Vagina (tissue), 2 donors: ENCODE results near the gene PPM1E. TPM values are rescaled to one million over a fixed set of nuclear protein-coding genes. Genes with fewer than 3 reads are reported as not detected.

ENCODE experiments used
- DNase-seq, 2 donors: peaks; one replicate each; pipeline ENCODE4 v3.0.0-alpha.2; 2017; ENCODE audit errors: extremely low spot score in 2 of 2
- H3K27ac ChIP-seq: fragments of 200-600 bp; sonication (generic); one replicate; pipeline ENCODE4 v1.5.1; 2019
- H3K27me3 ChIP-seq: fragments of 200-600 bp; sonication (generic); one replicate; pipeline ENCODE4 v1.5.1; 2019
- H3K36me3 ChIP-seq, 2 donors: fragments of 200-600 bp; sonication (generic); one replicate each; pipeline ENCODE4 v1.5.1; 2017 to 2019
- H3K4me1 ChIP-seq: fragments of 200-600 bp; sonication (generic); one replicate; pipeline ENCODE4 v1.5.1; 2019
- H3K4me3 ChIP-seq, 2 donors: fragments of 200-600 bp; sonication (generic); 1 replicate in 1 of 2; 2 replicates in 1 of 2; pipeline ENCODE4 v1.5.1; 2016 to 2019
- H3K9me3 ChIP-seq: fragments of 200-600 bp; sonication (generic); one replicate; pipeline ENCODE4 v1.5.1; 2019
- CTCF ChIP-seq, 3 experiments: fragments of 450-650 bp in 2 of 3; fragments of 200-600 bp in 1 of 3; sonication (generic) in 1 of 3; IDR thresholded peaks; one replicate each; pipeline ENCODE4 v1.5.1; 2017 to 2019; ENCODE audit warnings: antibody characterized with exemption in 3 of 3, mild to moderate bottlenecking in 2 of 3, moderate library complexity in 2 of 3
- POLR2A ChIP-seq, 2 donors: fragments of 450-650 bp; IDR thresholded peaks; one replicate each; pipeline ENCODE4 v1.6.1; 2017; ENCODE audit warnings: antibody characterized with exemption in 2 of 2, mild to moderate bottlenecking in 2 of 2, moderate library complexity in 2 of 2
- POLR2AphosphoS5 ChIP-seq, 2 donors: sonication (generic); formaldehyde crosslinking; IDR thresholded peaks; one replicate each; pipeline ENCODE4 v1.9.0; 2017; ENCODE audit warnings: antibody characterized with exemption in 2 of 2, mild to moderate bottlenecking in 2 of 2, low read depth in 1 of 2; ENCODE audit not compliant: insufficient read depth in 1 of 2
- intact Hi-C: fragments of 100-400 bp; cut with DNase I; formaldehyde crosslinking; loops from one replicate; pipeline ENCODE4 v1.15.1; 2023
- total RNA-seq: library from RNA; depleted of rRNA; stranded (reverse); fragments of >200 nt; gene quantifications from one replicate; pipeline ENCODE4 v1.2.3, GENCODE V29; 2016

The PPM1E gene
- 0.25 TPM for total RNA-seq

GRCh38 chr17:58755577-58756245 lies at the start of gene PPM1E:
Gene PPM1E (plus strand): TSS chr17:58755854.
- intact Hi-C loops: no loop called here
- no peak within 1 kb of the TSS for H3K27ac ChIP-seq
- TF ChIP-seq CTCF (IDR thresholded peaks at IDR 0.05) (no peak), POLR2A (IDR thresholded peaks at IDR 0.05) (no peak), POLR2AphosphoS5 (IDR thresholded peaks at IDR 0.05; ENCODE audit: insufficient read depth in 1 of 2, low read depth in 1 of 2) (no peak)
- H3K27me3 ChIP-seq: no peaks in the 10 kb centered on the region
- no peaks in the 10 kb centered on the region for H3K36me3 ChIP-seq
- H3K4me1 ChIP-seq: peaks cover 22% of the 10 kb centered on the region
- no peaks in the 10 kb centered on the region for H3K9me3 ChIP-seq
- H3K4me3 ChIP-seq: peak within 1 kb of the TSS; percentile 57 to 63
- no peak for DNase-seq

- intact Hi-C loops: no loop called here
- H3K36me3 ChIP-seq: peaks cover 0 to 15% of the 10 kb centered on the region in 2 donors
Observed at GRCh38 chr17:58706351-58707140, 49.1 kb upstream of the PPM1E start.

GRCh38 chr17:58710948-58711552 lies 44.6 kb upstream of the PPM1E start:
- DNase-seq: no peak
- Histone ChIP-seq H3K9me3 (no peaks in the 10 kb centered on the region), H3K36me3 (peaks cover 0 to 10% of the 10 kb centered on the region in 2 donors), H3K27me3 (no peaks in the 10 kb centered on the region), H3K27ac (no peak overlapping the region), H3K4me3 (no peak overlapping the region), H3K4me1 (no peaks in the 10 kb centered on the region)
- TF ChIP-seq CTCF (IDR thresholded peaks at IDR 0.05) (peak in 2 of 3 experiments; percentile 60 to 62), POLR2A (IDR thresholded peaks at IDR 0.05) (no peak)
- intact Hi-C loops: loop anchor here (10.0 kb wide), 1 partner anchor 294 kb away; no protein-coding TSS in a partner anchor

More at GRCh38 chr17:58706351-58707140, 49.1 kb upstream of the PPM1E start:
- Histone ChIP-seq H3K27me3 (no peaks in the 10 kb centered on the region), H3K4me1 (no peaks in the 10 kb centered on the region), H3K9me3 (no peaks in the 10 kb centered on the region), H3K4me3 (no peak overlapping the region), H3K27ac (no peak overlapping the region)
- TF ChIP-seq POLR2AphosphoS5 (IDR thresholded peaks at IDR 0.05; ENCODE audit: insufficient read depth in 1 of 2, low read depth in 1 of 2) (no peak), POLR2A (IDR thresholded peaks at IDR 0.05) (no peak), CTCF (IDR thresholded peaks at IDR 0.05) (no peak)
- no peak for DNase-seq

- TF ChIP-seq CTCF (IDR thresholded peaks at IDR 0.05) (no peak), POLR2AphosphoS5 (IDR thresholded peaks at IDR 0.05; ENCODE audit: insufficient read depth in 1 of 2, low read depth in 1 of 2) (no peak), POLR2A (IDR thresholded peaks at IDR 0.05) (no peak)
- no peak overlapping the region for H3K4me3 ChIP-seq
- H3K27me3 ChIP-seq: no peaks in the 10 kb centered on the region
- DNase-seq: no peak
- peaks cover 0 to 8% of the 10 kb centered on the region in 2 donors for H3K36me3 ChIP-seq
- no peaks in the 10 kb centered on the region for H3K4me1 ChIP-seq
- no peak overlapping the region for H3K27ac ChIP-seq
- no peaks in the 10 kb centered on the region for H3K9me3 ChIP-seq
- intact Hi-C loops: no loop called here
Observed at GRCh38 chr17:58722274-58722673, 33.4 kb upstream of the PPM1E start.
